RWPE2 (cell line): ENCODE measurements around the gene MIER1.

Source experiments
- ATAC-seq: fragments of 200-7000 bp; cut with Tn5 transposase; 3 replicates; pipeline ENCODE4 v1.9.1; 2021; ENCODE audit warnings: low read depth
- DNase-seq: peaks from one replicate; pipeline ENCODE4 v3.0.0-alpha.2; 2020; ENCODE audit warnings: low spot score
- H3K27ac ChIP-seq: fragments of 450-650 bp; 2 replicates; pipeline ENCODE4 v1.5.1; 2017; ENCODE audit warnings: mild to moderate bottlenecking; ENCODE audit not compliant: poor library complexity, severe bottlenecking
- H3K27me3 ChIP-seq: fragments of 250-450 bp; sonication (Bioruptor Pico); 2 replicates; pipeline ENCODE4 v1.5.1; 2021; ENCODE audit warnings: mild to moderate bottlenecking, moderate library complexity; ENCODE audit not compliant: insufficient read depth, poor library complexity, severe bottlenecking
- H3K36me3 ChIP-seq: fragments of 250-450 bp; sonication (Bioruptor Pico); 2 replicates; pipeline ENCODE4 v1.5.1; 2020; ENCODE audit warnings: low read depth, mild to moderate bottlenecking, moderate library complexity
- H3K4me1 ChIP-seq: fragments of 250-450 bp; sonication (Bioruptor Pico); 2 replicates; pipeline ENCODE4 v1.5.1; 2021; ENCODE audit warnings: mild to moderate bottlenecking, moderate library complexity; ENCODE audit not compliant: insufficient read depth, poor library complexity, severe bottlenecking
- H3K4me3 ChIP-seq: fragments of 250-450 bp; sonication (Bioruptor Pico); 2 replicates; pipeline ENCODE4 v1.5.1; 2021; ENCODE audit warnings: mild to moderate bottlenecking, moderate library complexity; ENCODE audit not compliant: severe bottlenecking
- H3K9me3 ChIP-seq: fragments of 250-450 bp; sonication (Bioruptor Pico); 2 replicates; pipeline ENCODE4 v1.5.1; 2021; ENCODE audit warnings: mild to moderate bottlenecking, moderate library complexity; ENCODE audit not compliant: severe bottlenecking
- TF ChIP-seq, protein P1 (sequence below): fragments of 450-650 bp; IDR thresholded peaks from one replicate; pipeline ENCODE4 v1.5.1; 2017; ENCODE audit warnings: mild to moderate bottlenecking, moderate library complexity; ENCODE audit not compliant: poor library complexity, severe bottlenecking

MIER1 gene

DNA sequence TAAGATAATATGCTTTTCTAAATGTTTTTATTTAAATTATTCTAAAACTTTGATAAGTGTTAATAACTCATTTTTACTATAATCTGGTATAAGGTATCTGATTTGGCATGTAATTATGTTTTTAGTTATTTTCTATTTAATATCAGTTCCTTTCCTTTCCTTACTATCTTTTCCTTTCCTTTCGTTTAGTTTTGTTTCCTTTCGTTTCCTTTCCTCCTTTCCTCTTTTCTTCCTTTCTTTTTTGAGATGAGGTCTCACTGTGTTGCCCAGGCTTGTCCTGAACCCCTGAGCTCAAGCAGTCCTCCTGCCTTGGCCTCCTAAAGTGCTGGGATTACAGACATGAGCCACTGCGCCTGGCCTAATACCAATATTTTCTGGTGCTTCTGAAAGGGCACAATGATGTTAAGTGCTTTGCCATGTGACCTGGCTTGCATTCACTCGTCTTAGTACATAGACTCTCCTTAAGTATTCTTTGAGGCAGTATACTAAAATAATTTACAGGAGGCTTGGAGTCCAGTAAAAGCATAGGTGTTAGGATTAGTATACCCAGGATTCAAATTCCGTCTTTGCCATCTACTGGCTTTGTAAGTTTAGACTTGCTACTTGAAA lies 18.7 kb downstream of the MIER1 start:
- Histone ChIP-seq H3K4me3 (no peak overlapping the region), H3K4me1 (peaks cover 43% of the 10 kb centered on the region), H3K27ac (peak overlapping the region; percentile 71), H3K27me3 (no peaks in the 10 kb centered on the region), H3K9me3 (no peaks in the 10 kb centered on the region), H3K36me3 (peaks cover 87% of the 10 kb centered on the region)
- TF ChIP-seq, protein P1, sequence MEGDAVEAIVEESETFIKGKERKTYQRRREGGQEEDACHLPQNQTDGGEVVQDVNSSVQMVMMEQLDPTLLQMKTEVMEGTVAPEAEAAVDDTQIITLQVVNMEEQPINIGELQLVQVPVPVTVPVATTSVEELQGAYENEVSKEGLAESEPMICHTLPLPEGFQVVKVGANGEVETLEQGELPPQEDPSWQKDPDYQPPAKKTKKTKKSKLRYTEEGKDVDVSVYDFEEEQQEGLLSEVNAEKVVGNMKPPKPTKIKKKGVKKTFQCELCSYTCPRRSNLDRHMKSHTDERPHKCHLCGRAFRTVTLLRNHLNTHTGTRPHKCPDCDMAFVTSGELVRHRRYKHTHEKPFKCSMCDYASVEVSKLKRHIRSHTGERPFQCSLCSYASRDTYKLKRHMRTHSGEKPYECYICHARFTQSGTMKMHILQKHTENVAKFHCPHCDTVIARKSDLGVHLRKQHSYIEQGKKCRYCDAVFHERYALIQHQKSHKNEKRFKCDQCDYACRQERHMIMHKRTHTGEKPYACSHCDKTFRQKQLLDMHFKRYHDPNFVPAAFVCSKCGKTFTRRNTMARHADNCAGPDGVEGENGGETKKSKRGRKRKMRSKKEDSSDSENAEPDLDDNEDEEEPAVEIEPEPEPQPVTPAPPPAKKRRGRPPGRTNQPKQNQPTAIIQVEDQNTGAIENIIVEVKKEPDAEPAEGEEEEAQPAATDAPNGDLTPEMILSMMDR, result no peak
- no peak for DNase-seq
- ATAC-seq, result no peak

DNA sequence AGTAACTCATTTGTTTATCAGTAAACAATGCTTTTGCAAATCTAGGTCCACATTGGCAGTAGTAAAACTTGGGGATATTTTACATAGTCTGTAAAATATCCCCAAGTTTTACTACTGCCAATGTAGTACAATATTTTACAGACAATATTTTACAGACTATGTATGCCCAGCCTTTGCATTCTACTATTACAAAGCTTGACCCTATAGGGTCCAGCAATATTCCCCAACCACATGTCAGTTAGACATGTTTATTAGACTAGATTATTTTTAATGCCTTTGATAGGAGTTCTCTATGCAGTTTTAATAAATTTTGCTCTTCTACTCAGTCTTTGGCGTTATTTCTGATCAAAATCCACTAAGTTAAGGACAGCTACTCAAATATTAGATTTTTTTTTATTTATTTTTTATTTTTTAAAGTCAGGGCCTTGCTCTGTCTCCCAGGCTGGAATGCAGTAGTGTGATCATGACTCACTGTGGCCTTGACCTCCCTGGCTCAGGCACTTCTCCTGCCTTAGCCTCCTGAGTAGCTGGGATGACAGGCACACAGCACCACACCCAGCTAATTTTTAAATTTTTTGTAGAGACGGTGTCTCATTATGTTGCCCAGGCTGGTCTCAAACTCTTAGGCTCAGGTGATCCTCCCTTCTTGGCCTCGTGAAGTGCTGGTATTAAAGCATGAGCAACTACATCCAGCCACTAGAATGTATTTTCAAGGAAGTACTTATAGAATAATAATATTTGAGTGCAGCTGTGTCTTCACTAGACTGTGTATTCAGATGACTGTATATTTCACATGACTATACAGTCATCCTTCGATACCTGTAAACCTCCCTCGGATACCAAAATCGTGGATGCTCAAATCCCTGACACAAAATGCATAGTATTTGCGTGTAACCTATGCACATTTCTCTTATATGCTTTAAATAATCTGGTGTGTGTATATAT lies 19.8 kb downstream of the MIER1 start:
- H3K27ac ChIP-seq, result peak overlapping the region; percentile 71
- ATAC-seq (peak; percentile 99), DNase-seq (no peak)
- no peaks in the 10 kb centered on the region for H3K9me3 ChIP-seq
- TF ChIP-seq, protein P1, result no peak
- H3K4me3 ChIP-seq, result no peak overlapping the region
- H3K27me3 ChIP-seq, result no peaks in the 10 kb centered on the region
- peaks cover 32% of the 10 kb centered on the region for H3K4me1 ChIP-seq
- peaks cover 91% of the 10 kb centered on the region for H3K36me3 ChIP-seq

DNA sequence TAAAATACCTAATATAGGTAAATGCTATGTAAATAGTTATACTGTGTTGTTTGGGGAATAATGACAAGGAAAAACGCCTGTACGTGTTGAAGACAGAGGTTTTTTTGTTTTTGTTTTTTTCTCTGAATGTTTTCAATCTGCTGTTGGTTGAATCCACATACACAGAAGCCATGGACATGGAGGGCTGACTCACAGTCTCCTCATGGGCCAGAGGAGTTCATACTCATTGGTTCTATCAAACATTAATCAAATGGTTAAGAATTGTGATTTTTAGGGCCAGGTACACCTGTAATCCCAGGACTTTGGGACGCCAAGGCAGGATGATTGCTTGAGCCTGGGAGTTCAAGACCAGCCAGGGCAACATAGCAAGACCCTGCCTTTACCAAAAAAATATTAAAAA lies 20.5 kb downstream of the MIER1 start:
- DNase-seq (no peak), ATAC-seq (no peak)
- H3K9me3 ChIP-seq, result no peaks in the 10 kb centered on the region
- H3K4me1 ChIP-seq, result peaks cover 31% of the 10 kb centered on the region
- peak overlapping the region; percentile 71 for H3K27ac ChIP-seq
- H3K4me3 ChIP-seq, result no peak overlapping the region
- peaks cover 92% of the 10 kb centered on the region for H3K36me3 ChIP-seq
- no peaks in the 10 kb centered on the region for H3K27me3 ChIP-seq
- TF ChIP-seq, protein P1, result no peak

DNA sequence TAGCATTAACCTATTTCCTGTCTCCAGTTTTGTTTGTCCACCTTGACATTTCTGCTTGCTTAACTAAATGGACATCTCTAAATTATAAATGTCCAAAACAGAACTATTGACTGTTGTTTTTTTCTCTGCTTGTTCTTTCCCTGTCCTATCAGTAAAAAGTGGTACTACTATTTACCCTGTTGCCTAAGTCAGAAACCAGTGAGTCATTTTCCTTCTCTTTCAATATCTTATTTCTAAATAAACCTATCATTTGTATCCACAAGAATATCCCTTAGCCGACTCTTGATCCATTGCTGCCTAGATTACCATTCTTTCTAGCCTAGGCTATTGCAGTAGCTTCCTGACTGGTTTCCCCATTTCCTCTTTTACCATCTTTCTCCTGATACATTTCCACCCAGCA lies 22.5 kb downstream of the MIER1 start:
- peaks cover 96% of the 10 kb centered on the region for H3K36me3 ChIP-seq
- H3K27ac ChIP-seq, result no peak overlapping the region
- ATAC-seq (no peak), DNase-seq (no peak)
- H3K4me1 ChIP-seq, result peaks cover 23% of the 10 kb centered on the region
- H3K4me3 ChIP-seq, result no peak overlapping the region
- no peaks in the 10 kb centered on the region for H3K27me3 ChIP-seq
- H3K9me3 ChIP-seq, result no peaks in the 10 kb centered on the region
- TF ChIP-seq, protein P1, result no peak
